Common myeloid progenitor, CD34-positive (primary cell): ENCODE measurements around the gene MAGEB1.

Experiments used
- CTCF ChIA-PET: fragments of 350-600 bp; sonication (Branson Sonifier 250); formaldehyde crosslinking; loops from one replicate; lab custom pipeline; 2021; ENCODE audit warnings: antibody characterized with exemption; lab: Charles Lee
- POLR2A ChIA-PET: fragments of 350-600 bp; sonication (Branson Sonifier 250); formaldehyde crosslinking; loops from one replicate; lab custom pipeline; 2021; ENCODE audit warnings: antibody characterized with exemption; lab: Charles Lee
- DNase-seq, 3 donors: peaks; one replicate each; pipeline versions ENCODE4 v3.0.0 to v3.0.0-alpha.2; 2013
- H3K27ac ChIP-seq, 2 experiments: 1 replicate in 1 of 2; 2 replicates in 1 of 2; pipeline ENCODE4 v1.7.0; 2013; ENCODE audit warnings: inconsistent platforms in 2 of 2, low read length in 2 of 2, mild to moderate bottlenecking in 2 of 2, low read depth in 1 of 2, moderate library complexity in 1 of 2; ENCODE audit not compliant: severe bottlenecking in 2 of 2, insufficient read depth in 1 of 2, poor library complexity in 1 of 2
- H3K27me3 ChIP-seq, 5 experiments: replicated peaks in 2 of 5; 1 replicate in 3 of 5; 2 replicates in 2 of 5; pipeline versions ENCODE4 v1.6.1 to v1.7.0; 2013; ENCODE audit warnings: low read length in 4 of 5, mild to moderate bottlenecking in 2 of 5, moderate library complexity in 2 of 5, inconsistent platforms in 1 of 5; ENCODE audit not compliant: insufficient read depth in 5 of 5, control insufficient read depth in 4 of 5
- H3K36me3 ChIP-seq, 4 experiments: 1 replicate in 2 of 4; 2 replicates in 2 of 4; pipeline versions ENCODE4 v1.6.1 to v1.7.0; 2013; ENCODE audit warnings: low read length in 3 of 4, control low read depth in 1 of 4, mild to moderate bottlenecking in 1 of 4; ENCODE audit not compliant: control insufficient read depth in 4 of 4, insufficient read depth in 4 of 4
- H3K4me1 ChIP-seq, 4 experiments: 1 replicate in 3 of 4; 2 replicates in 1 of 4; pipeline versions ENCODE4 v1.6.1 to v1.7.1; 2013; ENCODE audit warnings: low read length in 3 of 4, mild to moderate bottlenecking in 3 of 4, control low read depth in 1 of 4, inconsistent platforms in 1 of 4, moderate library complexity in 1 of 4; ENCODE audit not compliant: control insufficient read depth in 4 of 4, insufficient read depth in 4 of 4; ENCODE audit errors: control extremely low read depth in 1 of 4
- H3K4me3 ChIP-seq, 7 experiments: 1 replicate in 4 of 7; 2 replicates in 3 of 7; pipeline versions ENCODE4 v1.5.1 to v1.7.0; 2013; ENCODE audit warnings: mild to moderate bottlenecking in 7 of 7, low read length in 6 of 7, moderate library complexity in 6 of 7, inconsistent platforms in 2 of 7, low read depth in 2 of 7, control low read depth in 1 of 7; ENCODE audit not compliant: insufficient read depth in 4 of 7, control insufficient read depth in 1 of 7; ENCODE audit errors: extremely low read depth in 1 of 7
- H3K9me3 ChIP-seq, 5 experiments: 1 replicate in 4 of 5; 2 replicates in 1 of 5; pipeline versions ENCODE4 v1.6.1 to v1.7.1; 2013; ENCODE audit warnings: low read length in 4 of 5, mild to moderate bottlenecking in 2 of 5, inconsistent platforms in 1 of 5, low read depth in 1 of 5, moderate library complexity in 1 of 5; ENCODE audit not compliant: control insufficient read depth in 4 of 5, insufficient read depth in 2 of 5; ENCODE audit errors: control extremely low read depth in 1 of 5
- WGBS: methylation state at CpG from one replicate; pipeline ENCODE4 v1.1.5; 2013; ENCODE audit not compliant: insufficient coverage; 5-methylcytosine and 5-hydroxymethylcytosine counted together

MAGEB1 gene

DNA sequence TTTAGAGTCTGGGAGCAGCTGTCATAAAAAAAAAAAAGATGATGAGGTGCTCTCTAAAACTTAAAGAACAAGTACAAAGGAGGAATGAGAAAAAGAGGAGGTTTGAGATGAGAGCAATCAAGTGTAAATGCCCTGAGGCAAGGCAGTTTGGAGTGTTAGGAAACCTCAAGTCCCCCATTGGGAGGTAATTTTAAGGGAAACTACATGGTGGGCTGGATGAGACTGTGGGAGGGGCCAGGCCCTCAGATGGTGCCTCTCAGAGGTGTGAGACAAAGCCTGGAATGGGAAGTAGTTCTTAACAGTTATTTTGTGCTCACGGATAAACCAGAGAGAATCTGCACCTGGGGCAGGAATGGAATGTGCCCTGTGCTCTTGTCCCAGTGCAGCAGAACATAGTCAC is 18.4 kb upstream of the MAGEB1 start:
- Histone ChIP-seq H3K27me3 (no peaks in the 10 kb centered on the region), H3K4me3 (no peak overlapping the region), H3K9me3 (no peaks in the 10 kb centered on the region), H3K36me3 (no peaks in the 10 kb centered on the region), H3K4me1 (no peaks in the 10 kb centered on the region), H3K27ac (no peak overlapping the region)
- WGBS = 71% methylated on average over 1 of the region's 1 CpG
- CTCF ChIA-PET = interaction anchor here (0.6 kb wide), 1 partner anchor 21 kb away, joined by 3 read pairs; no protein-coding TSS in a partner anchor
- no peak for DNase-seq
- POLR2A ChIA-PET = no interaction called here

- no peaks in the 10 kb centered on the region for H3K4me1 ChIP-seq
- DNase-seq = no peak
- no peak within 1 kb of the TSS for H3K27ac ChIP-seq
- CTCF ChIA-PET = no interaction called here
- H3K9me3 ChIP-seq = no peaks in the 10 kb centered on the region
- H3K27me3 ChIP-seq = peaks cover 0 to 4% (median 0%) of the 10 kb centered on the region in 5 experiments
- no peaks in the 10 kb centered on the region for H3K36me3 ChIP-seq
- H3K4me3 ChIP-seq = no peak within 1 kb of the TSS
- WGBS = 94% methylated on average over 2 of the region's 4 CpGs
- POLR2A ChIA-PET = no interaction called here
Measured at GRCh38 chrX:30230395-30230794, 16.6 kb upstream of the MAGEB1 start, which contains the start of gene MAGEB3. TSS of gene MAGEB3 (plus strand) at chrX:30230657. CDS start at chrX:30235925, 5,268 bp downstream.

DNA sequence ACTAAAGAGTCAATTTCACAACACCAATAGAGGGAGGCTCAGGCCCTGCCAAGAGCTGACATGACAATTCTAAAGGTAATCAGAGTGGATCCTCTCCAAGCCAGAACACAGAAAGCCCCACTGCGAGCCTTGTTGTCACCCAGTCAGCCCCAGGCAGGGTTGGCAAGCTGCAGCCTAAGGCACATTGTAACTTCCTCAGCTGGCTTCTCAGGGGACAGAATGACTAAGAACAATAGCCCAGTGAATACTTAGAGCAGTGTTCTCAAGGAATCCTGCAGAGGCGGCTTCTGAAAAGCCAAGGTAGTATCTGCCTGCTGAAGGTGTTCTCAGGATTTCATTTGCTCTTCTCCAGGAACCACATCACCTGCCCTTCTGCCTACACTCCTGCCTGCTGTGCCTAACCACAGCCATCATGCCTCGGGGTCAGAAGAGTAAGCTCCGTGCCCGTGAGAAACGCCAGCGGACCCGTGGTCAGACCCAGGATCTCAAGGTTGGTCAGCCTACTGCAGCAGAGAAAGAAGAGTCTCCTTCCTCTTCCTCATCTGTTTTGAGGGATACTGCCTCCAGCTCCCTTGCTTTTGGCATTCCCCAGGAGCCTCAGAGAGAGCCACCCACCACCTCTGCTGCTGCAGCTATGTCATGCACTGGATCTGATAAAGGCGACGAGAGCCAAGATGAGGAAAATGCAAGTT is 5.1 kb upstream of the MAGEB1 start, which contains the start of gene MAGEB4:
Gene MAGEB4 (plus strand): TSS at position 277 of the 692 bp plus-strand sequence. CDS start 136 bp downstream, at position 413.
- H3K4me1 ChIP-seq = no peaks in the 10 kb centered on the region
- WGBS = 95% methylated on average over 10 of the region's 10 CpGs
- no peaks in the 10 kb centered on the region for H3K27me3 ChIP-seq
- no peak for DNase-seq
- no peak within 1 kb of the TSS for H3K27ac ChIP-seq
- no peak within 1 kb of the TSS for H3K4me3 ChIP-seq
- ChIA-PET CTCF (no interaction called here), POLR2A (no interaction called here)
- H3K9me3 ChIP-seq = no peaks in the 10 kb centered on the region
- H3K36me3 ChIP-seq = no peaks in the 10 kb centered on the region

DNA sequence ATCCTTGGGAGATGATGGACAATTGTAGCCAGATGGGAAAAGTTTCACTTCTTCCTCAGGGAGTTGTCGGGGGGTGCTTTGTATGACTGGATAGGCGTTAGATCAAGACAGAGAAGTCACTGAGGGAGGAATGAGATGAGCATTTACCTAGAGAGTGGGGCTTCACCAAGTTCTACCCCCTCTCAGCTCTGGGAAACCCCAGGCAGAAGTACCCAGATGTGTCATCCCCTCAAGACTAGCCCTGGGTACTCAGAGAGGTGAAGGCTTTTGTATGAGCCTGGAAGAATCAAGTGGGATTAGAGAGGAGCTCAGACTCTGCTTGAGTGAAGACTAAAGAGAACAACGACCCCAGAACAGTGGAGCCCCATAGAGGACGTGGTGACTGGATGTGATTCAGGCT is 1.9 kb downstream of the MAGEB1 start:
- CTCF ChIA-PET = no interaction called here
- WGBS = 59% methylated on average over 3 of the region's 4 CpGs

GRCh38 chrX:30253257-30253656 is 6.3 kb downstream of the MAGEB1 start:
- no peaks in the 10 kb centered on the region for H3K4me1 ChIP-seq
- no peaks in the 10 kb centered on the region for H3K9me3 ChIP-seq
- H3K36me3 ChIP-seq = no peaks in the 10 kb centered on the region
- H3K4me3 ChIP-seq = no peak overlapping the region
- POLR2A ChIA-PET = no interaction called here
- CTCF ChIA-PET = no interaction called here
- no peaks in the 10 kb centered on the region for H3K27me3 ChIP-seq
- DNase-seq = no peak
- WGBS = 100% methylated on average over 1 of the region's 1 CpG
- no peak overlapping the region for H3K27ac ChIP-seq

More for the DNA sequence above, 1.9 kb downstream of the MAGEB1 start:
- Histone ChIP-seq H3K4me3 (no peak overlapping the region), H3K27ac (no peak overlapping the region), H3K27me3 (no peaks in the 10 kb centered on the region), H3K36me3 (no peaks in the 10 kb centered on the region), H3K4me1 (no peaks in the 10 kb centered on the region), H3K9me3 (peaks cover 0 to 3% (median 0%) of the 10 kb centered on the region in 5 experiments)
- POLR2A ChIA-PET = no interaction called here
- no peak for DNase-seq

DNA sequence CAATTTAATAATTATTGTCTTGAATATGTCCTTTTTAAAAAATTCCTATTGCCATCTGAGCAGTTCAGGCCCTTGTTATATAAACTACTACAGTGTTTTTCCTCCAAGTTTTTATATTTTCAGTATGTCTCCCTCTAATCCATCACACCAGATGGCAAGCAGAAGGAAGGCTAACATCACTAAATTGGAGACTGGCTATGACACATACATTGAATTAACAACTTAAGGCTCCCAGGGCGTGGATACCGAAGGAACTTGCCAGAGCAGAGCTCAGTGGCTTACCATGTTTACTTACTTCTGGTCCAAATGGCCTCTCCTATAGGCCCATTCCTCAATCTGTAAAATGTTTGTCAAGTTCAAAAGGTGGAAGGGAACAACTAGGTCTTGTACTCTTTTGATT is 13.0 kb downstream of the MAGEB1 start:
- CTCF ChIA-PET = no interaction called here
- H3K9me3 ChIP-seq = no peaks in the 10 kb centered on the region
- H3K4me1 ChIP-seq = no peaks in the 10 kb centered on the region
- POLR2A ChIA-PET = no interaction called here
- DNase-seq = no peak
- no CpG with 5 or more reads among the region's 2 CpGs for WGBS
- H3K36me3 ChIP-seq = no peaks in the 10 kb centered on the region
- H3K27ac ChIP-seq = no peak overlapping the region
- H3K4me3 ChIP-seq = no peak overlapping the region
- no peaks in the 10 kb centered on the region for H3K27me3 ChIP-seq

GRCh38 chrX:30261012-30261411 is 14.1 kb downstream of the MAGEB1 start:
- no peak overlapping the region for H3K4me3 ChIP-seq
- no peak for DNase-seq
- H3K27ac ChIP-seq = no peak overlapping the region
- no peaks in the 10 kb centered on the region for H3K4me1 ChIP-seq
- no peaks in the 10 kb centered on the region for H3K27me3 ChIP-seq
- H3K9me3 ChIP-seq = no peaks in the 10 kb centered on the region
- ChIA-PET POLR2A (no interaction called here), CTCF (no interaction called here)
- no peaks in the 10 kb centered on the region for H3K36me3 ChIP-seq
